Neural crest cell (in vitro differentiated cells): ENCODE data around the gene DAP3. TPM values are rescaled to one million over a fixed set of nuclear protein-coding genes. Genes with fewer than 3 reads are reported as not detected.
"Not testable (repeated sequence)": the region's sequence is repeated elsewhere in the genome, so short reads cannot be mapped to it uniquely, and the experiment has no call there.

Experiments
- DNase-seq: peaks from one replicate; pipeline ENCODE4 v3.0.0; 2021; ENCODE audit warnings: low read depth, mixed read lengths, low spot score
- H3K27ac Mint-ChIP-seq: one replicate; pipeline ENCODE4 v1.8.0; 2021; ENCODE audit warnings: mild to moderate bottlenecking, mixed read lengths; ENCODE audit not compliant: unreplicated experiment
- H3K27me3 Mint-ChIP-seq: 2 replicates; pipeline ENCODE4 v1.8.0; 2021; ENCODE audit warnings: low read depth, mild to moderate bottlenecking, mixed read lengths
- H3K36me3 Mint-ChIP-seq: 2 replicates; pipeline ENCODE4 v1.8.0; 2021; ENCODE audit warnings: low read depth, mild to moderate bottlenecking, mixed read lengths
- H3K4me1 Mint-ChIP-seq: 2 replicates; pipeline ENCODE4 v1.8.0; 2021; ENCODE audit warnings: mixed read lengths
- H3K4me3 Mint-ChIP-seq: one replicate; pipeline ENCODE4 v1.8.0; 2021; ENCODE audit warnings: mild to moderate bottlenecking, mixed read lengths
- H3K9me3 Mint-ChIP-seq: 2 replicates; pipeline ENCODE4 v1.8.0; 2021; ENCODE audit warnings: mixed read lengths
- total RNA-seq: library from RNA; stranded (reverse); gene quantifications from 2 replicates; pipeline ENCODE4 v1.2.1, GENCODE V29; 2021
- TF ChIP-seq, protein P1 (sequence below): fragments of 200-600 bp; sonication (generic); conservative IDR thresholded peaks from 2 replicates; pipeline ENCODE4 v1.5.0; 2021; ENCODE audit warnings: antibody characterized with exemption, mild to moderate bottlenecking

The DAP3 gene
- total RNA-seq, 1 donor from 2014 or later: 114 TPM

DNA sequence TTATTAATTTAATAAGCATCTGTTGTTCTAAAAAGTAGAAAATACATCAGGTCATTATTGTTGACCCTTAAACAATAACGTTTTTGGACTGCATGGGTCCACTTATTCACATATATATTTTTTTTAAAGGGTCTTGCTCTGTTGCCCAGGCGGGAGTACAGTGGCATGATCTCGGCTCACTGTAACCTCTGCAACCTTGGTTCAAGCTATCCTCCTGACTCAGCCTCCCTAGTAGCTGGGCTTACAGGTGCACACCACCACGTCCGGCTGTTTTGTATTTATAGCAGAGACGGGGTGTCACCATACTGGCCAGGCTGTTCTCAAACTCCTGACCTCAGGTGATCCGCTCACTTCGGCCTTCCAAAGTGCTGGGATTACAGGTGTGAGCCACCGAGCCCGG, 53.0 kb downstream of the DAP3 start:
- TF ChIP-seq, protein P1, sequence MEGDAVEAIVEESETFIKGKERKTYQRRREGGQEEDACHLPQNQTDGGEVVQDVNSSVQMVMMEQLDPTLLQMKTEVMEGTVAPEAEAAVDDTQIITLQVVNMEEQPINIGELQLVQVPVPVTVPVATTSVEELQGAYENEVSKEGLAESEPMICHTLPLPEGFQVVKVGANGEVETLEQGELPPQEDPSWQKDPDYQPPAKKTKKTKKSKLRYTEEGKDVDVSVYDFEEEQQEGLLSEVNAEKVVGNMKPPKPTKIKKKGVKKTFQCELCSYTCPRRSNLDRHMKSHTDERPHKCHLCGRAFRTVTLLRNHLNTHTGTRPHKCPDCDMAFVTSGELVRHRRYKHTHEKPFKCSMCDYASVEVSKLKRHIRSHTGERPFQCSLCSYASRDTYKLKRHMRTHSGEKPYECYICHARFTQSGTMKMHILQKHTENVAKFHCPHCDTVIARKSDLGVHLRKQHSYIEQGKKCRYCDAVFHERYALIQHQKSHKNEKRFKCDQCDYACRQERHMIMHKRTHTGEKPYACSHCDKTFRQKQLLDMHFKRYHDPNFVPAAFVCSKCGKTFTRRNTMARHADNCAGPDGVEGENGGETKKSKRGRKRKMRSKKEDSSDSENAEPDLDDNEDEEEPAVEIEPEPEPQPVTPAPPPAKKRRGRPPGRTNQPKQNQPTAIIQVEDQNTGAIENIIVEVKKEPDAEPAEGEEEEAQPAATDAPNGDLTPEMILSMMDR: no peak
- Mint-ChIP-seq H3K27me3 (no peaks in the 10 kb centered on the region), H3K36me3 (no peaks in the 10 kb centered on the region), H3K4me3 (no peak overlapping the region), H3K27ac (no peak overlapping the region), H3K4me1 (peaks cover 6% of the 10 kb centered on the region), H3K9me3 (no peaks in the 10 kb centered on the region)
- DNase-seq: no peak

DNA sequence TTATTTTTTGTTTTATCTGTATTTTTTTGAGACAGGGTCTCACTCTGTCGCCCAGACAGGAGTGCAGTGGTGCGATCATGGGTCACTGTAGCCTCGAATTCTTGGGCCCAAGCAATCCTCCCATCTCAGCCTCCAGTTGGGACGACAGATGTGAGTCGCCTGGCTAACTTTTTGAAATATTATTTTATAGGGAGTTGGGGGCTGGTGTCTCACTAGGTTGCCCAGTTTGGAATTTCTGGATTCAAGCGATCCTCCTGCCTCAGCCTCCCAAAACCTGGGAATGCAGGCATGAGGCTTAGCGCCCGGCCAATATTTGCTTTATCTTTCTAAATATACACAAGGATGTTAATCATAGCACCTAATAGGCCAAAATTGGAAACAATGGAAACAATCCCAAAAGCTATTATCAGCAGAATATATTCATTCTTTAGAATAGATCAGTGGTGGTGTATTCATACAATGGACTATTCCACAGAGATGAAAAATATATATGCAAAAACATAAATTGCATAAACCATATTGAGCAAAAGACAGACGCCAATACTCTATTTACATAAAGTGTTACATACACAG, 55.9 kb downstream of the DAP3 start:
- Mint-ChIP-seq H3K9me3 (no peaks in the 10 kb centered on the region), H3K27me3 (no peaks in the 10 kb centered on the region), H3K4me1 (peaks cover 6% of the 10 kb centered on the region), H3K27ac (peak overlapping the region; percentile 52), H3K4me3 (peak overlapping the region; percentile 92), H3K36me3 (no peaks in the 10 kb centered on the region)
- no peak for DNase-seq
- TF ChIP-seq, protein P1: no peak

DNA sequence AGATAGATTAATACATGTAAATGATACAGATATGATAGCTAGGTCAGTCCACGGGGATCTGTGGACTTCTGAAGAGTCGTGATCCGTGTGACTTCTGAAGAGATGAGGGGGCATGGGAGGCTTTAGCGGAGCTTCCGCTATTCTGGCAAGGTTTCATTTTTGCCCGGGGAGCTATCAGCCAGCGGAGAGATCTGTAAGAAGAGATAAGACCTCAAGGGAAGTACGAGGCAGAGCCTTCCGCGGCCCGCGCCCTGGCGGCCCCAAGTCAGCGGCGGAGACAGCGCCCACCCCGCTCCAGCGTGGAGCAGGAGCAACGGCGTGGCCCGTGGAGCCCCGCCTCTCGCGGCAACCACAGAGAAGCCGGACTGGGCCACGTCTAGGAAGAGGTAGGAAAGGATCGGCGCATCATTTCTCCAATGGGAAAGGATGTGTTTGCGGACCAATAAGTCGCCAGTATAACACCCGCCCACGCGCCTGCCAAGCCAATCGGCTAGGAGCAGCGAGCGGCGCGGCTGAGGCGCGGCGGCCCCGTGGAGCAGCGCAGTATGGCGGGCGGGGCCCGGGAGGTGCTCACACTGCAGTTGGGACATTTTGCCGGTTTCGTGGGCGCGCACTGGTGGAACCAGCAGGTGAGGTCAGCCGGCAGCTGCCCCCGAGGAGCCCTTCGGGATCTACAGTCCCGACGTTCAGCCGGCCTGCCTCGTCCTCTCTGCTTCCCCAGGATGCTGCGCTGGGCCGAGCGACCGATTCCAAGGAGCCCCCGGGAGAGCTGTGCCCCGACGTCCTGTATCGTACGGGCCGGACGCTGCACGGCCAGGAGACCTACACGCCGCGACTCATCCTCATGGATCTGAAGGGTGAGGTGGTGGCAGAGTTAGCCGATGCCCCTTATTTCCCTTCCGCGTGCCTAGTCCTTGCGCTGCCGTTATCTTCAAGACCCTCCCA, 56.7 kb downstream of the DAP3 start:
- not testable (repeated sequence) for H3K4me1 Mint-ChIP-seq, H3K36me3 Mint-ChIP-seq, H3K9me3 Mint-ChIP-seq, H3K27me3 Mint-ChIP-seq
- Mint-ChIP-seq H3K4me3 (peak overlapping the region; percentile 92), H3K27ac (peak overlapping the region; percentile 52)
- DNase-seq: peak; percentile 89

DNA sequence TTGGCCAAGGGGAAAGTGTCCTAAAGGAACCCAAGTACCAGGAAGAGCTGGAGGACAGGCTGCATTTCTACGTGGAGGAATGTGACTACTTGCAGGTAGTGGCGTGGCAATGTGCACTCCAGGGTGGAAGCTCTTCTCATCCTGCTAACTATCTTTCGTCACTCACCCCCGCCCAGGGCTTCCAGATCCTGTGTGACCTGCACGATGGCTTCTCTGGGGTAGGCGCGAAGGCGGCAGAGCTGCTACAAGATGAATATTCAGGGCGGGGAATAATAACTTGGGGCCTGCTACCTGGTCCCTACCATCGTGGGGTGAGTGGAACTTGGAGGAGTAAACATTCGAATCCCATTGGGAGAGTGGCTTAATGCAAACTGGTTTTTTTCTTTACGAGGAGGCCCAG, 58.7 kb downstream of the DAP3 start:
- DNase-seq, H3K27me3 Mint-ChIP-seq, H3K36me3 Mint-ChIP-seq, H3K4me1 Mint-ChIP-seq, H3K9me3 Mint-ChIP-seq: not testable (repeated sequence)
- peak overlapping the region; percentile 83 for H3K4me3 Mint-ChIP-seq
- peak overlapping the region; percentile 35 for H3K27ac Mint-ChIP-seq

DNA sequence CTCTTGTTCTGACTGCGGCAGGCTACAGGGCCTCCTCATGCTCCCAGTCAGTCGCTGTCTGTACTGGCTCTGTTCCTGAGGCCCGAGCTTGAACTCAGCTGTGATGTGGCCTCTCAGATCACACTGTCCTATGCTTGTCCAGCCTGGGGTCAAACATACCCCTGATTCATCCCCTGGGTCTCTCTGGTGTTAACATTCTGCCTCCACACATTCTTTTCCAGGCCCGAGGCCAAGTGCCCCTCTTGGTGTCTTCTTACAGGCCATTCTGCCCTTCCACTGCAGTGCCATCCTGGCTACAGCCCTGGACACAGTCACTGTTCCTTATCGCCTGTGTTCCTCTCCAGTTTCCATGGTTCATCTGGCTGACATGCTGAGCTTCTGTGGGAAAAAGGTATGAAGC, 59.2 kb downstream of the DAP3 start:
- H3K27ac Mint-ChIP-seq, H3K9me3 Mint-ChIP-seq, H3K4me1 Mint-ChIP-seq, H3K36me3 Mint-ChIP-seq, H3K27me3 Mint-ChIP-seq, DNase-seq: not testable (repeated sequence)
- peak overlapping the region; percentile 83 for H3K4me3 Mint-ChIP-seq

DNA sequence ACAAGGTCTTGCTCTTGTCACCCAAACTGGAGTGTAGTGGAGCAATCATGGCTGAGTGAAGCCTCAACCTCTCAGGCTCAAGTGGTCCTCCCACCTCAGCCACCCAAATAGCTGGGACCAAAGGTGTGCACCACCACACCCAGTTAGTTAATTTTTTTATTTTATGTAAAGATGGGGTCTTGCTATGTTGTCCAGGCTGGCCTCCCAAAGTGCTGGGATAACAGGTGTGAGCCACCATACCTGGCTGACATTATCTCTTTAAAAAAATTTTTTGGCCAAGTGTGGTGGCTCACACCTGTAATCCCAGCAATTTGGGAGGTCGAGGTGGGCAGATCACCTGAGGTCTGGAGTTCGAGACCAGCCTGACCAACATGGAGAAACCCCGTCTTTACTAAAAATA, 70.1 kb downstream of the DAP3 start:
- H3K4me3 Mint-ChIP-seq, H3K27ac Mint-ChIP-seq, H3K27me3 Mint-ChIP-seq, H3K9me3 Mint-ChIP-seq, DNase-seq, H3K4me1 Mint-ChIP-seq: not testable (repeated sequence)
- H3K36me3 Mint-ChIP-seq: peaks cover 15% of the 10 kb centered on the region

DNA sequence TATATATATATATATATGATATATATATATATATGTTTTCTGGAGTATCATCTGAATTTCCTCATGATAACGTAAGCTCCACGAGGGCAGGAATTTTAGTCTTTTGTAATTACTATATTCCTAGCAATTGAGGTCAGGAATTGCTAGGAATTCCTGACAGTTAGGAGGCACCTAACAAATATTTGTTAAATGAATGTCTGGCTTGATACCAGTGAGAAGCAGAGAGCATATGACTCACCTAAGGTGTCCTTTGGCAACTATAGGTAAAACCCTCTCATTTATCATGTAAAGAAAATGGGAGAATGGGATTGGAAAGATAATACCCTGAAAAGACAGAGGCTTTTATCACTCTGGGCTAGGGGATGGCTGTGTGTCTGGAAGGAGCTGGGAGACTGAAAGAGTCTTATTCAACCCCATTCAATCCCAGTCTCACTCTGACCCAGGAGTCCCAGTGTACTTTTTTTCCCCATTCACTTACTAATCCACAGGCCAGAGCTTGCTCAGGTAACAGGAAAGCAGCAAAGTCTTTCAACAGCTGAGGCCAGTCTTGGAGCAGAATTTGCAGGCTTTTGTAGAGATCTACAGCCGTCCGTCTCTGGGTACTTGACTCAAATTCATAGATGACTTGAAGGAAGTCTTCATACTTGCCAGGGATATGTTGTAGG, 71.2 kb downstream of the DAP3 start:
- Mint-ChIP-seq H3K4me1 (peaks cover 4% of the 10 kb centered on the region), H3K27ac (no peak overlapping the region), H3K4me3 (no peak overlapping the region), H3K9me3 (no peaks in the 10 kb centered on the region), H3K27me3 (no peaks in the 10 kb centered on the region), H3K36me3 (peaks cover 18% of the 10 kb centered on the region)
- TF ChIP-seq, protein P1: no peak
- no peak for DNase-seq
